ENCODE data around the gene TAS2R14. TPM values are rescaled to one million over a fixed set of nuclear protein-coding genes. Genes with fewer than 3 reads are reported as not detected.

The TAS2R14 gene
- total RNA-seq, 1 donor from 2014 or later = 2.0 TPM

DNA sequence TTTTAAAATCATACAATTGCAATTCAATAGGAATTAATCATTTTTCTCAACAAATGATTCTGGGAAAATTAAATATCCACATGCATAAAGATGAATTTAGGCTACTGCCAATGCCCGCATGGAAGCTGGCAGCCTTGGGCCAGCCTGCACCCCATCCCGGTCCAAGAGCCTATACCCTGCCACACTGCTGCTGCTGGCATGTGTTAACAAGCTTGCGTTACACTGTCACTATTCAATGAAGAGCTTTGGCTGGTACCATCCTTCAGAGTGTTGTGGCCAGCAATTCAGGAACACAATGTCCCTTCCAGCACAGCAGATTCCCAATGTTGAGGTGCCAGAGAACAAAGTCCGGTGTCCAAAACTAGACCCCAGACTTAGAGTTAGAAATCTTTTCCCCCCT, 13.6 kb upstream of the TAS2R14 start:
- no peak for FAIRE-seq
- H4K20me1 ChIP-seq (ENCODE audit: insufficient read depth, low read length) = peaks cover 5% of the 10 kb centered on the region
- no peak overlapping the region for H3K27ac ChIP-seq (ENCODE audit: low read depth, low read length)
- no peak for TF ChIP-seq EZH2 (IDR thresholded peaks at IDR 0.05; ENCODE audit: insufficient read depth, low read length)
- TF ChIP-seq, protein P1, sequence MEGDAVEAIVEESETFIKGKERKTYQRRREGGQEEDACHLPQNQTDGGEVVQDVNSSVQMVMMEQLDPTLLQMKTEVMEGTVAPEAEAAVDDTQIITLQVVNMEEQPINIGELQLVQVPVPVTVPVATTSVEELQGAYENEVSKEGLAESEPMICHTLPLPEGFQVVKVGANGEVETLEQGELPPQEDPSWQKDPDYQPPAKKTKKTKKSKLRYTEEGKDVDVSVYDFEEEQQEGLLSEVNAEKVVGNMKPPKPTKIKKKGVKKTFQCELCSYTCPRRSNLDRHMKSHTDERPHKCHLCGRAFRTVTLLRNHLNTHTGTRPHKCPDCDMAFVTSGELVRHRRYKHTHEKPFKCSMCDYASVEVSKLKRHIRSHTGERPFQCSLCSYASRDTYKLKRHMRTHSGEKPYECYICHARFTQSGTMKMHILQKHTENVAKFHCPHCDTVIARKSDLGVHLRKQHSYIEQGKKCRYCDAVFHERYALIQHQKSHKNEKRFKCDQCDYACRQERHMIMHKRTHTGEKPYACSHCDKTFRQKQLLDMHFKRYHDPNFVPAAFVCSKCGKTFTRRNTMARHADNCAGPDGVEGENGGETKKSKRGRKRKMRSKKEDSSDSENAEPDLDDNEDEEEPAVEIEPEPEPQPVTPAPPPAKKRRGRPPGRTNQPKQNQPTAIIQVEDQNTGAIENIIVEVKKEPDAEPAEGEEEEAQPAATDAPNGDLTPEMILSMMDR (IDR thresholded peaks at IDR 0.05; ENCODE audit: insufficient read depth, low read depth, low read length) = no peak
- H3K4me3 Mint-ChIP-seq (ENCODE audit: unreplicated experiment) = no peak overlapping the region
- no peak overlapping the region for H3K9ac ChIP-seq (ENCODE audit: low read length)
- H3K9me3 ChIP-seq (ENCODE audit: insufficient read depth, low read depth, low read length) = no peaks in the 10 kb centered on the region
- no peaks in the 10 kb centered on the region for H3K4me1 ChIP-seq (ENCODE audit: insufficient read depth, low read length)
- H3K27me3 ChIP-seq (ENCODE audit: insufficient read depth, low read length) = no peaks in the 10 kb centered on the region
- no peak overlapping the region for H2AFZ ChIP-seq (ENCODE audit: low read depth, low read length)
- no peaks in the 10 kb centered on the region for H3K27me3 Mint-ChIP-seq (ENCODE audit: low read depth, unreplicated experiment)
- no peak overlapping the region for H3K4me2 ChIP-seq (ENCODE audit: low read length)
- H3K36me3 ChIP-seq (ENCODE audit: insufficient read depth, low read length) = no peaks in the 10 kb centered on the region
- peaks cover 15% of the 10 kb centered on the region for H3K79me2 ChIP-seq (ENCODE audit: insufficient read depth, low read length)
- no peak overlapping the region for H3K27ac Mint-ChIP-seq (ENCODE audit: unreplicated experiment)
- H3K4me3 ChIP-seq (ENCODE audit: insufficient read depth, low read depth, low read length) = no peak overlapping the region
- peaks cover 16% of the 10 kb centered on the region for H3K9me3 Mint-ChIP-seq (ENCODE audit: unreplicated experiment)
- no peaks in the 10 kb centered on the region for H3K36me3 Mint-ChIP-seq (ENCODE audit: low read depth, unreplicated experiment)
- no peak for DNase-seq (ENCODE audit: low read depth)
- H3K4me1 Mint-ChIP-seq (ENCODE audit: low read depth, unreplicated experiment) = peaks cover 2% of the 10 kb centered on the region

DNA sequence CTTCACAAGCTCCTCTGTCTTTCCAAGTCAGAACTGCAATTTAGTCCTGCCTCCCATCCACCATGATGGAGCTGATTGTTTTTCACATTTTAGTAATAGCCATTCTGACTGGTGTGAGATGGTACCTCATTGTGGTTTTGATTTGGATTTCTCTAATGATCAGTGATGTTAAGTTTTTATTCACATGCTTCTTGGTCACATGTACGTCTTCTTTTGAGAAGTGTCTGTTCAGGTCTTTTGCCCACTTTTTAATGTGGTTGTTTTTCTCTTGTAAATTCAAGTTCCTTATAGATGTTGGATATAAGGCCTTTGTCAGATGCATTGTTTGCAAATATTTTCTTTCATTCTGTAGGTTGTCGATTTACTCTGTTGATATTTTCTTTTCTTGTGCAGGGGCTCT, 4.1 kb upstream of the TAS2R14 start:
- Histone ChIP-seq H4K20me1 (ENCODE audit: insufficient read depth, low read length) (no peaks in the 10 kb centered on the region), H3K27ac (ENCODE audit: low read depth, low read length) (no peak overlapping the region), H2AFZ (ENCODE audit: low read depth, low read length) (no peak overlapping the region), H3K36me3 (ENCODE audit: insufficient read depth, low read length) (no peaks in the 10 kb centered on the region), H3K79me2 (ENCODE audit: insufficient read depth, low read length) (no peaks in the 10 kb centered on the region), H3K4me3 (ENCODE audit: insufficient read depth, low read depth, low read length) (no peak overlapping the region), H3K9ac (ENCODE audit: low read length) (no peak overlapping the region), H3K4me2 (ENCODE audit: low read length) (no peak overlapping the region), H3K27me3 (ENCODE audit: insufficient read depth, low read length) (no peaks in the 10 kb centered on the region), H3K4me1 (ENCODE audit: insufficient read depth, low read length) (peaks cover 15% of the 10 kb centered on the region), H3K9me3 (ENCODE audit: insufficient read depth, low read depth, low read length) (no peaks in the 10 kb centered on the region)
- no peak for DNase-seq (ENCODE audit: low read depth)
- H3K9me3 Mint-ChIP-seq (ENCODE audit: unreplicated experiment) = peaks cover 16% of the 10 kb centered on the region
- no peak overlapping the region for H3K4me3 Mint-ChIP-seq (ENCODE audit: unreplicated experiment)
- TF ChIP-seq, protein P1 (IDR thresholded peaks at IDR 0.05; ENCODE audit: insufficient read depth, low read depth, low read length) = no peak
- TF ChIP-seq EZH2 (IDR thresholded peaks at IDR 0.05; ENCODE audit: insufficient read depth, low read length) = no peak
- no peak for FAIRE-seq
- peaks cover 1% of the 10 kb centered on the region for H3K36me3 Mint-ChIP-seq (ENCODE audit: low read depth, unreplicated experiment)
- no peak overlapping the region for H3K27ac Mint-ChIP-seq (ENCODE audit: unreplicated experiment)
- no peaks in the 10 kb centered on the region for H3K27me3 Mint-ChIP-seq (ENCODE audit: low read depth, unreplicated experiment)
- peaks cover 31% of the 10 kb centered on the region for H3K4me1 Mint-ChIP-seq (ENCODE audit: low read depth, unreplicated experiment)

DNA sequence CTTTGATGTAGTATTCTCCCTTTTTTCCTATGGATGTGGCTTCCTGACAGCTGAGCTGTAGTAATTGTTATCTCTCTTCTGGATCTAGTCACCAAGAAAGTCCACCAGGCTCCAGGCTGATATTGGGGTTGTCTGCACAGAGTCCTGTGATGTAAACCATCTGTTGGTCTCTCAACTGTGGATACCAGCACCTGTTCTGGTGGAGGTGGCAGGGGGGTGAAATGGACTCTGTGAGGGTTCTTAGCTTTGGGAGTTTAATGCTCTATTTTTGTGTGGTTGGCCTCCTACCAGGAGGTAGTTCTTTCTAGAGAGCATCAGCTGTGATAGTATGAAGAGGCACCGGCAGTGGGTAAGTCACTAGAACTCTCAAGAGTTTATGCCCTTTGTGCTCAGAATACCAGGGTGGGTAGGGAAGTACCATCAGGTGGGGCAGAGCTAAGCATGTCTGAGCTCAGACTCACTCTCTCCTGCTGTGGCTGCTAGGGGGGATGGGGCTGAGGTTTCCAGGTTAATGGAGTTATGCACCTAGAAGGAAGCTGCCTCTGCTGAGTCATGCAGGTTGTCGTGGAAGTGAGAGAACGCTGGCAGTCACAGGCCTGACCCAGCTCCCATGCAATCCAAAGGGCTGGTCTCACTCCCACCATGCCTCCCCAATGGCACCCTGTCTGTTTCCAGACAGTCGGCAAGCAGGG, 3.0 kb upstream of the TAS2R14 start:
- Histone ChIP-seq H4K20me1 (ENCODE audit: insufficient read depth, low read length) (no peaks in the 10 kb centered on the region), H3K4me3 (ENCODE audit: insufficient read depth, low read depth, low read length) (no peak overlapping the region), H3K36me3 (ENCODE audit: insufficient read depth, low read length) (no peaks in the 10 kb centered on the region), H2AFZ (ENCODE audit: low read depth, low read length) (no peak overlapping the region), H3K4me2 (ENCODE audit: low read length) (peak overlapping the region; percentile 19), H3K27me3 (ENCODE audit: insufficient read depth, low read length) (no peaks in the 10 kb centered on the region), H3K9ac (ENCODE audit: low read length) (no peak overlapping the region), H3K79me2 (ENCODE audit: insufficient read depth, low read length) (no peaks in the 10 kb centered on the region), H3K9me3 (ENCODE audit: insufficient read depth, low read depth, low read length) (no peaks in the 10 kb centered on the region), H3K4me1 (ENCODE audit: insufficient read depth, low read length) (peaks cover 15% of the 10 kb centered on the region), H3K27ac (ENCODE audit: low read depth, low read length) (peak overlapping the region; percentile 24)
- Mint-ChIP-seq H3K9me3 (ENCODE audit: unreplicated experiment) (peaks cover 6% of the 10 kb centered on the region), H3K36me3 (ENCODE audit: low read depth, unreplicated experiment) (no peaks in the 10 kb centered on the region), H3K27ac (ENCODE audit: unreplicated experiment) (peak overlapping the region; percentile 89), H3K4me1 (ENCODE audit: low read depth, unreplicated experiment) (peaks cover 31% of the 10 kb centered on the region), H3K27me3 (ENCODE audit: low read depth, unreplicated experiment) (no peaks in the 10 kb centered on the region), H3K4me3 (ENCODE audit: unreplicated experiment) (no peak overlapping the region)
- peak; percentile 27 for DNase-seq (ENCODE audit: low read depth)
- FAIRE-seq = no peak
- TF ChIP-seq, protein P1 (IDR thresholded peaks at IDR 0.05; ENCODE audit: insufficient read depth, low read depth, low read length) = no peak
- no peak for TF ChIP-seq EZH2 (IDR thresholded peaks at IDR 0.05; ENCODE audit: insufficient read depth, low read length)
